Measurements from ENCODE around the gene SNAP47.

GRCh38 chr1:227747382-227747781 lies 12.1 kb downstream of the SNAP47 start:
- TF ChIP-seq SMC3 (conservative IDR thresholded peaks at IDR 0.05; ENCODE audit: poor library complexity) (no peak), CTCF (IDR thresholded peaks at IDR 0.05; ENCODE audit: poor library complexity, severe bottlenecking) (no peak), REST (IDR thresholded peaks at IDR 0.05; ENCODE audit: borderline replicate concordance) (no peak), POLR2AphosphoS5 (IDR thresholded peaks at IDR 0.05) (no peak), EZH2 (IDR thresholded peaks at IDR 0.05; ENCODE audit: borderline replicate concordance, insufficient read depth, low read length, poor library complexity, severe bottlenecking) (no peak)
